Measurements from ENCODE around the gene ZNF396.

DNA sequence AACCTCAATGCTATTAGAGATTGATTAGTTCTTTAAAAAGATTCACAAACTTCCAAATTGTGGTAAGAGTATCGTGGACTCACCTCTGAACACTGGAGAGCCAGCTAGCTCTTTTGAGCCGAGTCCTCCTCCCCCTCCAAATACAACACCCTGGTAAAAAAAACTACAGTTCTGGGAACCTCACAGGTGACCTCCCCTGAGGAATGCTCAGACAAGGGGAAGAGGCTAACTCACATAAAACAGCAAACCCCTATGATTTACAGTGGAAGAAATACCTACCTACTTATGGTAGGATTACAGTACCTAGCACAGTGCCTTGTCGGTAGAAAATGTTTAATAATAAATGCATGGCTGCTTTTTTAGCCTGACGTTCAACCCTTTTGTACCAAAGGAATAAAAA is 41.3 kb downstream of the ZNF396 start:
- TF ChIP-seq, protein P1, sequence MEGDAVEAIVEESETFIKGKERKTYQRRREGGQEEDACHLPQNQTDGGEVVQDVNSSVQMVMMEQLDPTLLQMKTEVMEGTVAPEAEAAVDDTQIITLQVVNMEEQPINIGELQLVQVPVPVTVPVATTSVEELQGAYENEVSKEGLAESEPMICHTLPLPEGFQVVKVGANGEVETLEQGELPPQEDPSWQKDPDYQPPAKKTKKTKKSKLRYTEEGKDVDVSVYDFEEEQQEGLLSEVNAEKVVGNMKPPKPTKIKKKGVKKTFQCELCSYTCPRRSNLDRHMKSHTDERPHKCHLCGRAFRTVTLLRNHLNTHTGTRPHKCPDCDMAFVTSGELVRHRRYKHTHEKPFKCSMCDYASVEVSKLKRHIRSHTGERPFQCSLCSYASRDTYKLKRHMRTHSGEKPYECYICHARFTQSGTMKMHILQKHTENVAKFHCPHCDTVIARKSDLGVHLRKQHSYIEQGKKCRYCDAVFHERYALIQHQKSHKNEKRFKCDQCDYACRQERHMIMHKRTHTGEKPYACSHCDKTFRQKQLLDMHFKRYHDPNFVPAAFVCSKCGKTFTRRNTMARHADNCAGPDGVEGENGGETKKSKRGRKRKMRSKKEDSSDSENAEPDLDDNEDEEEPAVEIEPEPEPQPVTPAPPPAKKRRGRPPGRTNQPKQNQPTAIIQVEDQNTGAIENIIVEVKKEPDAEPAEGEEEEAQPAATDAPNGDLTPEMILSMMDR (IDR thresholded peaks at IDR 0.05): no peak
- TF ChIP-seq ZNF423 (CRISPR knock-in tag; IDR thresholded peaks at IDR 0.05) (no peak), NR2C2 (CRISPR knock-in tag; IDR thresholded peaks at IDR 0.05) (no peak), JUN (CRISPR knock-in tag; IDR thresholded peaks at IDR 0.05) (no peak), NR3C1 (CRISPR knock-in tag; conservative IDR thresholded peaks at IDR 0.05; ENCODE audit: low read depth) (no peak), ELF4 (CRISPR knock-in tag; IDR thresholded peaks at IDR 0.05; ENCODE audit: low read depth) (no peak), ETV6 (CRISPR knock-in tag; IDR thresholded peaks at IDR 0.05) (no peak)
- TF ChIP-seq, protein P2, sequence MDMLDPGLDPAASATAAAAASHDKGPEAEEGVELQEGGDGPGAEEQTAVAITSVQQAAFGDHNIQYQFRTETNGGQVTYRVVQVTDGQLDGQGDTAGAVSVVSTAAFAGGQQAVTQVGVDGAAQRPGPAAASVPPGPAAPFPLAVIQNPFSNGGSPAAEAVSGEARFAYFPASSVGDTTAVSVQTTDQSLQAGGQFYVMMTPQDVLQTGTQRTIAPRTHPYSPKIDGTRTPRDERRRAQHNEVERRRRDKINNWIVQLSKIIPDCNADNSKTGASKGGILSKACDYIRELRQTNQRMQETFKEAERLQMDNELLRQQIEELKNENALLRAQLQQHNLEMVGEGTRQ (CRISPR knock-in tag; IDR thresholded peaks at IDR 0.05): no peak
- TF ChIP-seq, protein P3, sequence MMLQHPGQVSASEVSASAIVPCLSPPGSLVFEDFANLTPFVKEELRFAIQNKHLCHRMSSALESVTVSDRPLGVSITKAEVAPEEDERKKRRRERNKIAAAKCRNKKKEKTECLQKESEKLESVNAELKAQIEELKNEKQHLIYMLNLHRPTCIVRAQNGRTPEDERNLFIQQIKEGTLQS (CRISPR knock-in tag; conservative IDR thresholded peaks at IDR 0.05): no peak
- TF ChIP-seq, protein P4, sequence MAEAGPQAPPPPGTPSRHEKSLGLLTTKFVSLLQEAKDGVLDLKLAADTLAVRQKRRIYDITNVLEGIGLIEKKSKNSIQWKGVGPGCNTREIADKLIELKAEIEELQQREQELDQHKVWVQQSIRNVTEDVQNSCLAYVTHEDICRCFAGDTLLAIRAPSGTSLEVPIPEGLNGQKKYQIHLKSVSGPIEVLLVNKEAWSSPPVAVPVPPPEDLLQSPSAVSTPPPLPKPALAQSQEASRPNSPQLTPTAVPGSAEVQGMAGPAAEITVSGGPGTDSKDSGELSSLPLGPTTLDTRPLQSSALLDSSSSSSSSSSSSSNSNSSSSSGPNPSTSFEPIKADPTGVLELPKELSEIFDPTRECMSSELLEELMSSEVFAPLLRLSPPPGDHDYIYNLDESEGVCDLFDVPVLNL (CRISPR knock-in tag; IDR thresholded peaks at IDR 0.05; ENCODE audit: borderline replicate concordance, low read depth): no peak
